HG02870 (cell line): ENCODE data around the gene BCL2L11.
A peak's percentile ranks its signal among the peaks of the same experiment; 100 is the strongest.

Experiments used
- ATAC-seq: cut with Tn5 transposase; IDR thresholded peaks from one replicate; pipeline ENCODE4 v1.9.1; 2021; ENCODE audit warnings: mild to moderate bottlenecking, moderate library complexity; ENCODE audit not compliant: unreplicated experiment

BCL2L11 gene

DNA sequence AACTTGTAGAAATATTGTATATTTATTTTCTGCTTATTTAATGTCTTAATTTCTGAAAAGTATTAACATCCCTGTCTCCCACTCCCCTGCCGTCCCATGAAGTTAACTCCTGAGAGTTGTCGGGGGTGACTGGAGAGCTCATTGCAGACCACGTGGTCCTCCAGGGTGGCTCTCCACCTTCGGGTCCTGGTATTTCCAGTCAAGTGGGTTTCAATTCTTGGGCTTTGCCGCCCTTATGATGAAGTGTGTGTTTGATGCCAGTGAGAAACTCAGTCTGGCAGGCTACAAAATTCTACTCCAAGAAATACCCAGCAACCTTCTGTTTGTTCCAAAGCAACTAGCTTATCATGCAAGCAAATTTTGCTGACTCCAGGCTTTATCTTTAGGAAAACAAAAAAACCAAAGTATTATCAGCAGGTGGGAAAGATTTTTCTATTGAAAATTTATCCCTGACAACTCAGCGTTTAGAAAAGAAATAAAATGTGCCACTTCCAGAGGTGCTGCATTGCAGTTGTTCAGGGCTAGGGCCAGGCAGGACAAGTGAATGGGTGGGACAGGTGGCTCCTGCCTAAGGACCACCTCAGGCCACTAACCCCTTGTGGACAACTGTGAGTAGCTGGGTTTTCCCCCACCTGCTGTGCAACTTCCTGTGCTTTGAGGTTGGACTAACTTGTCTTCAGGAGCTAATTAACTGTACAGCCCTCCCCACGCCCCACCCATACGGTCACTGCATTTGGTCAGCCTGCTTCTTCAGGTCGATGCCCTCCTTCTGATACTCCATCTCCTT, 46.6 kb downstream of the BCL2L11 start:
- no peak for ATAC-seq

DNA sequence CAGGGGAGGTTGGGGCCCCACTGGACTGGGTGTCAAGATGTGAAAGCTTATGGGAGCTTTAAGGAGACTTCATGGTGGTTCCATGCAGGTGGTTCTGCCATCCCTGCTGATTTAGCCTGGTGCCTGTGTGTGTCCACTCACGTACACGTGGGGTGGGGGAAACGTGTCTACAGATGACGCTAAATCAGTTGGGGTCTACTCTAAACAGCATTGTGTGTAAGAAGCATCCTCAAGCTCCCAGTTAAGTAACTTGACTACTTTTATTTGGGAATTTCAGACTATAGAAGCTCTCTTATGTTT, 47.1 kb downstream of the BCL2L11 start:
- ATAC-seq: no peak

DNA sequence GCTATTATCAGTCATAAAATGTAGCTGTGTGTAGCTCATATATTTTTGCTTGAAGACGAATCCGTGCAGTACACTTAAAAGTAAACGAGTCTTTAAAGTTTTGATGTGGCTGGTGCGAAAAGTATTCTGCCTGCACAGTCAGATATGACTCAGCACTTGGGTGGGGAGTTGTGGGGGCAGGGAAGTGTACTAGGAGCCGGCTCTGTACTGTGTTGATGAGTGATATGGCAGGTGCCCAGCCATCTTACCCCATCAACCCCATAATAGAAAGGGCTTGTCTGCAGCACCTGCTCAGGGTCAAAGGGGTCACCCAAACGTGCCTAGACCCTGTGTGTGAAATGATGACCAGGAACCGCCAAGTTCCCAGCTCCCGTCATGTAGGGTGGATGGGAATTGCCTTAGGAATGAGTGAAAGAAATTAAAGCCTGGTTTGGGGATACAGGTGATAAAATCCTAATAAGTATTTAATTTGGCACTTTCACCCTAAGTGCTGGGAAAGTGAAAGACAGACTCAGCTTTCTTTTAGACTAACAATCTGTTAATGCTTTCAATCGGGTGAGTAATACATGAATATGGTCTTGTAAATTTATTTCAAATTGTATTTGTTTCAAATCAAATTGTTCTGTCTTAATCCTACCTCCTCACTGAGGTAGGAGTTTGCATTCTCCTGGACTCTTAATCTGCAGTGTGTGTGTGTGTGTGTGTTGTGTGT, 48.0 kb downstream of the BCL2L11 start:
- peak; percentile 85 for ATAC-seq

DNA sequence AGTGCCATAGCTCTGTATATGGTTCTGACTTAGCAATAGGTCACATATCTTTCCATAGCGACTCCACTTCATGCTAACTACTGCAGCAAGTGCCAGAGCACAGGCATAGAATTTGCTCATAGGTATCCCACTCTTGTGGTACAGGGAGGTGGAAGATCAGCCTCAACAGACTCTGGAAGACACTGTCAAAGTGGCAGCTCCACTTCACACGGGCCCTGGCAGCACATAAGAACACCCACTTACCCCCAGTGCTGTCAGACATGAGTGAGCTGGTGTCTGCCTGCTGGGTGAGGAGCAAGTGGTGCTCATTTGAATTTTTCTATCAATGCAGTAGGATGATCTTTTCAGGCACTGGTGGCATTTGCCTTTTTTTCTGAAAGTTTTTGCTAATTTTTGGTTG, 48.6 kb downstream of the BCL2L11 start:
- no peak for ATAC-seq

DNA sequence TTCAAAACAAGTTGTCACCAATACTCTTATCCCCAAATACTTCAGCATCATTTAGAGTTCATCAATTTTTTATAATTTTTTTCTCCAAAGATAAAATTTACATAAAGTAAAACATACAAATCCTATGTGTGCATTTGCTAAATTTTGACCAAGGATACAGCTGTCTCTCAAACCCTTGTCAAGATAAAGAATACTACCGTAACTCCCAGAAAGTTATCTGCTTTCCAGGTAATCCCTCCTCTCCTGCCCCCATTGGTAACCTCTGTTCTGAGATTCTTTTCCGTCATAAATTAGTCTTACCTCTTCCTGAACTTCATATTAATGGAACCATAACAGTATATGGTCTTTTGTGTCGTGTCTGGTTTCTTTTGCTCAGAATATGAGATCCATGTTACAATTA, 49.2 kb downstream of the BCL2L11 start:
- ATAC-seq: no peak

DNA sequence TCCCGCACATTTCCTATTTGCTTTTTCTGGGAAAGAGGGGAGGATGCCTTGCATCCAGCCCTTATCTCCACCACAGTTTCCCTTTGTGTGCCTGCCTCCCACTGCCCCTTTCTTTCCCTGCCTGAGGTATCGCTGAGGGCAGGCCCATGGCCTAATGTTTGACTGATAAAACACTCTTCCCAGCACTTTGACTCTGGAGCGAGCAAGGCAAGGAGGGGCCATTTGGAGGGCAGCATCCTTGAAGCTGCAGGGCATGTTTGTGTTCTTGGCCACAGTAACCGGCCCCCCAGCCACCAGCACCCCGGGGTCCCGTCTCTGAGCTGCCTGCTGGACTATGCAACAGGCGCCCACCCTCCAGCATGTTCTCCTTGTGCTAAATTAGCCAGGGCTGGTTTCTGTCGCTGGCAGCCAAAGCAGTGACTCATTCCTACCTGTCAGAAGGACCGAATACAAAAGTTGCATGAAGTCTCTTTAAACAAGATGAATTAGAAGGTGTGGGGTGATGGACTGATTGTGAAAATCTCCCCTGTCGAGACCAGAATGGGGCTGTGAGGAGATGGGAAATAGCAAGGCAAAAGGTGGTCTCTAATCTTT, 50.7 kb downstream of the BCL2L11 start:
- no peak for ATAC-seq

DNA sequence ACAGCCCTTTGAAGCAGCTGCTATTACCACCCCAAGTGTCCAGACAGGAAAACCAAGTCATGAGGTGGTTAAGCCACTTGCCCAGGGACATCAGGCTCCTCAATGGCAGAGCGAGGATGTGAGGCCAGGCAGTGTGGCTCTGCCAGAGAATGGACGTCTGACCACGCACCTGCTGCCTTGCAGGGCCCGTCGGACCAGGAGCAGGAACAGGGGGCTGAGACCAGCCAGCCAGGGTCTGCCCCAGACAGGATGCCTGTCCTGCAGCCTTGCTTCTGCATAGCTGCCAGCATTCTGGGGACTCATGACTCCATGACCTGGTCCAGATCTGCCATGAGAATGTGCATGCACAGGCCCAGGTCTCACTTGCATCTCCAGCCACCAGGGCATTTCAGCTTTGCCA, 52.0 kb downstream of the BCL2L11 start:
- ATAC-seq: no peak

DNA sequence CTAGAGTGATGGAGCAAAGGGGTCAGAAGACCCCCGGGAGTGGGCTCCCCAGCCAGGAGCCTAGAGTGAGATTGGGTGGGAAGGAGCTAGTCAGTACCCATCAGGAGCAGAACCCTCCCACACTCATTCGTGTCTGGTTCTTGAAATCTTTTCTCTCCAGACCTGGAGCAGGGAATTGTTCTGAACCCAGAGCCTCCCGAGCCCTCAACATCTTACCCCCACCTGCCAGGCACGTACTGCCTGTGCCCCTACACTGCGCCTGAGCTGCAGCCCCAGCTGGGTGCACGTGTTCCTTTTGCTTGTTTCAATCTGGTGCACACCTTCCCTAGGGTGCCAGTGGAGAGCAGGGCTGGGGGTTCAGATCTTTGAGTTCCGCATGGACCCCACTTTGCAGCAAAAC, 52.6 kb downstream of the BCL2L11 start:
- ATAC-seq: no peak

DNA sequence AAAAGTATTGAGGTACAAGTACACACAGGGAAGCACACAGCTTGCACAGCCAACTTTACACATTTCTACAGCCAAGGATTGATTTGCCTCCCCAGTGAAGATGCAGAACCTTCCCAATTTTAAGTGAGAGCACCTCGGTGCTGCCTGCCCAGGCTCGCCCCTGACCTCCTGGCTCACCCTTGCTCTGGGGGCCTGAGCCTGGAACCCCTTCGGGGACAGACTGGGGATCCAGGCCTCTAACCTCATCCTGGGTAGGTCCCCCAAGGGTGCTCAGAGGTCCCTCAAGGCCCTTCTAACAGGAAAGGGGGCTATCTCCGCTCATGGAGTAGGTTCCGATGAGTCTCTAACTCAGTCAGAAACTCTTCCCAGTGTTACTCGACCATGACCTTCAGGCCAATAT, 53.1 kb downstream of the BCL2L11 start:
- no peak for ATAC-seq

DNA sequence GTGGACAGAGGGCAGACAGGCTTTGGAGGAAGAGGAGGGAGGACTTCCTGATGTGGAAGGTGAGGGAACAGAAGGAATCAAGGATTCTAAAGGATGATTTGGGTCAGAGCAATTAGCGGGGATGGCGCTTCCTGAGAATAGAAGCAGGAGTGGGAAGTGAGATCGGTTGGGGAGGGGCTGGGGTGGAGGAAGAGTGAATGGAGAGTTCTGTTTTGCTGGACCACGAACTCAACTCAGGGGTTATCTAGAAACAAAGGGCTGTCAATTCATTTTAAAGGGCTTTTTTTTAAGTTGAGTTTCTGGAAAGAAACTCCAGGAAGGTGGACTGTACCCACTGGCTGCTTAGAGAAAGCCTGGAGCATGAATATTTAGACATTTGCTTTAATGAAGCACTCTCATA, 54.9 kb downstream of the BCL2L11 start:
- no peak for ATAC-seq

DNA sequence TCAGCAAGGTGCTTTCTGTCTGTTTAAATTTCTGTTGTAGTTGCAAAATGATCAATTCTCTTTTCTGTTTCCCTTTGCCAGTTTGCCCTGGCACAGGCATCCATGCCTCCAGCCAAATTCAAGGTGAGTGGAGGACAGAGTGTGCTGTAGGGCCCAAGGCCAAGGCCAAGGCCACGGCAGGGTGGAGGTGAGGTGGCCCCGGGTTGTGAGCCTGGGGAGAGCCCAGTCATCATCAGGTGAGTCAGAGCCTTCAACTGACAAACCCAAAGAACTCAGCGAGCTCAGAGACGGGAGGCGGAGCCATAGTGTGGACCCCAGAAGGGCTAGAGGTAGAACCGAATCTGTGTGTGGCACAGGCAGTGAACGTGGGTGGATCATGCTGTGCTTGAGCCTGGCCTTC, 55.7 kb downstream of the BCL2L11 start:
- ATAC-seq: no peak

DNA sequence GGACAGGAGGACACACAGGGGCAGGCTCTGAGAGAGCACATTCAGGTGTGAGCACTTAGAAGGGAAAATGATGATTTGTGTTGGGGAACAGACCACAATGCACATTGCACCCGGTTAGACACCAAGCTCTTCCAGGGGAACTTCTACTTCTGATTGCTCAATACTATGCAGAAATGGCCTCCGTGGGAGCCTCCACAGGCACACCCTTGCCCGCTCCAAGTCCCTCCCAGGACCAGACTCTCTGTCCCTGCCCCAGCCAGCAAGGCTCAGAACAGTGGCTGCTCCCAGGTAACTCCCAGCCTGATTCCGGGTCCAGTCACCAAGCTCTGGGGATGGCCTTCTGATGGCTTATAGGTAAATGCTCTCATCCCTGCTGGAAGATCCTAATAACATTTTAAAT, 56.2 kb downstream of the BCL2L11 start:
- no peak for ATAC-seq

DNA sequence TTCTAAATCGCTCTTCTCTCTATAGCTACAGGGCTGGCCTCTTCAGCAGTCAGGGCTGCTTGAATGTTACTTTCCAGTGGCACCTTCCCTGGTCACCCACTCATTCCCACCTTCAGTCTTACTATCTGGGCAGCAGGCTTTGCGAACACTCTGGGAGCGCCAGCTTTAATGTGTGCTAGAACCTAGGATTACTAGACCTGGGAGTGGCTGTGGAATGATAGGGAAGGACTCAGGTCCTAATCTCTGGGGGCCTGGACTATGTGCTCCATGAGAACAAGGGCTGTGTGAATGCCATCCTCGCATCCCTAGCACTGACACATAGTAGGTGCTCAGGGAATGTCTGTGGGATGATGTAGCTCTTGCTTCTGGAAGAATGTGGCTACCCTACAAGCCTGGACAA, 57.6 kb downstream of the BCL2L11 start:
- ATAC-seq: no peak

DNA sequence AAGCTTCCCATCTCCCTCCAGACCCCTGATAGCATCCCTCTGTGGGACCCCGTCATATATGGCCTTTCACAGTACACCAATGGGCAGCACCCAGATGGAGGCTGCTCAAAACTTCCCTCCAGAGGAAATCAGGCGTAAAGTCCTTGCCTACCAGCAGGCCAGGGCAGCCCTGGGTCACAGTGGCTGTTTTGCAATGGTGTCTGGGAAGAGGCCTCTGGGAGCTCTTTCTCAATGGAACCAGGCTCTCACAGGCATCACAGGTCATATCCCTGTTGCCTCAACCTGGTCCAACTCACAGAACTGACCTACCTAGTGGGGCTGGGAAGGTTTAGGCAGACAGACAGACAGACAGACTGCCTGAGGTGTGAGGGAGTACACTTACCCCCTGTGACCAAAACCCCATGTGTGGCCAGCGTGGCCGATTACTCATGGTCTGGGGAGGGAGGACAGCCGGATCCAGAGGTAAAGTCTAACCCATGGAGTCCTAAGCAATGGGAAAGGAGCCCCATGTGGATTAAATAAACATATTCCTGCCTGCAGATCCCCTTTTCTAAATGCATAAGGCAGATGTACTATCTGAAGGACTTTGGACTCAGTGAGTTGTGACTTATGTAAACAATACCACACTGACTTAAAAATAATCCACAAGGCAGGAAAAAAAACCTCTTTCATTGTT, 58.2 kb downstream of the BCL2L11 start:
- ATAC-seq: no peak

DNA sequence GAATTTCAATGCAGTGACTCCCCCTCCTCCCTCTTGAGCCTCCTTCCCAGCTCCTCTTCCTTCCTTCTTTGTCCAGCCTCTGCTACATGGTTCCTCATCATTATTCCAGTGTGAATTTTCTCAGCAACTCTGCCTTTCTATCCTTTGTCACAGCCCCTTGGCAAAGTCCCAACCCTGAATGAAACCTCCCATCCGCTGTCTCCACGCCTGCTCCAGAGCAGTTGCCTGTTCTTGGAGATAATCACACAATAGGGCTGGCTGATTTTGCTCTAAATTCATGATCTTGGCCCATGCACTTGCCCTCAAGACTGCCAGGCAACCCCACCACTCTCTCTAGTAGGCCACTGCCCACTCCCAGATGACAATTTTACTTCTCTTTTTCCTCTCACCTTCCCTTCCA, 61.4 kb downstream of the BCL2L11 start:
- no peak for ATAC-seq

DNA sequence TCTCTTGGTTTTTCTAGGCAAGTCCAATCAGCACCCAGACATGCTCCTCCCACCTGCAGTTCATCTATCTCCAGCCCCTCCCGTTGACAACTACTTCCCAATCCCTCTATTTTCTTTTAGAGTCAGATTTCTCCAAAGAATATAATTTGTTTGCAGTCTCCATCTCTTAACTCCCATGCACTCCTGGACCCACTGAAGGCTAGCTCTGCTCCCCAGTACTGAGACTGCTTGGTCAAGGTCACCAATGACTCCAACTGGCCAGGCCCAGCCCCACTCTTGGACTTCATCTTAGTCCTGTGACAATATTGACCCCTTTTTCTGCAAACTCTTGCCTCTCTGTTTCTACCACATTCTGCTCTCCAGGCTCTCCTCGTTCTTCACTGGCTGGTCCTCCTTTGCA, 62.0 kb downstream of the BCL2L11 start:
- ATAC-seq: no peak

DNA sequence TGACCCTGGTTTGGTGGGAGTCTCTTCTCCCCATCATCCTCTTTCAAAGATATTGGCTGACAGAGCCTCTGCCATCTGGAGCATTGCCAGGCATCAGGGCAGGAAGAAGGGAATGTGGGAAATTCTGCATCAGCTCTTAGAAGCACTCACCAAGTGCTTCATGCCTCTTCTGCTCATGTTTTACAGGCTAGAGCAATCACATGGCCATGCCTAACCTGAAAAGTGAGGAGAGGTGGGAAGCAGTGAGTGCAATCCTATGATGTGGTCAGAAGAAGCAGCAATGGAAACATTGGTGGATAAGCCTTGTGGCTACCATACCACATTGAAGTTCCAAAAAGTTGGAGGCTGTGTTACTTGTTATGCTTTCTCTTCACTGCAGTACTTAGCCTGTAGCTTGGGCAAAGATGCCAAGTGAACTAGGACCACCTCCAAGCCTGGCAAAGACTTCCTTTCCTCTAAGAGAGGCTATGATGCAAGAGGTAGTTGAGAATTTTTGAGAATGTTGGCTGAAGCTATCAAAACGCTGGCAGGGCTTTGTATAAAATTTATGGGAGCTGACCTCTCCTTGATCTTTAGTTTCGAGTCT, 64.1 kb downstream of the BCL2L11 start:
- no peak for ATAC-seq

DNA sequence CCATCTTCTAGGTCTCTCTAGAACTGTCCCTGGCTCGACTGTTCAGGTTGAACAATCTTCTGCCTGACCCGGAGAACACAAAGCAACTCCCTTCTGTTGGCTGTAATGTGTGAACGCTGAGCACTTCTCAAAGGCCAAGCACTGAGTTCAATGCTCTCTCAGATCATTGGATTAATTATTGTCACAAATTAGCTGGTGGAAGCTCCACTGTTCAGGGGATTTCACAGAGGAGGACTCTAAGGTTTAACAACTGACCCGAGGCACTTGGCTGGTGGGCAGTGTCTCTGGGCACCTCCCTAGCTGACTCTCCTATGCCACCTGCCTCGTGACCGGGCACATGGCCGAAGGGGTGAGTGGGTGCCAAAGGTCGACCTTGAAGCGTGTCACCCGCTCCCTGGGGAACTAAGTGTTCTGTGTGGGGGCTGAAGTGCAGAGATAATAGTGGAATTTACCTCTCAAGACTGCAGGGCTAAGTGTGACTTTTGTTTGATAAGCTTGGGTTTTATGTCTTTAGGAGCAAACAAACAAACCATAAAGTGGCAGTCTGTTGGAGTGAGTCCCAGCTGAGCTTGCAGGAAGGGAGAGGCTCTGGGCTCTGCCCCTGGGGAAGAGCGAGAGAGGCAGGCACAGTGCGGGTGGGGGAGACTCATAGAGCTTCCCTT, 64.8 kb downstream of the BCL2L11 start:
- no peak for ATAC-seq

DNA sequence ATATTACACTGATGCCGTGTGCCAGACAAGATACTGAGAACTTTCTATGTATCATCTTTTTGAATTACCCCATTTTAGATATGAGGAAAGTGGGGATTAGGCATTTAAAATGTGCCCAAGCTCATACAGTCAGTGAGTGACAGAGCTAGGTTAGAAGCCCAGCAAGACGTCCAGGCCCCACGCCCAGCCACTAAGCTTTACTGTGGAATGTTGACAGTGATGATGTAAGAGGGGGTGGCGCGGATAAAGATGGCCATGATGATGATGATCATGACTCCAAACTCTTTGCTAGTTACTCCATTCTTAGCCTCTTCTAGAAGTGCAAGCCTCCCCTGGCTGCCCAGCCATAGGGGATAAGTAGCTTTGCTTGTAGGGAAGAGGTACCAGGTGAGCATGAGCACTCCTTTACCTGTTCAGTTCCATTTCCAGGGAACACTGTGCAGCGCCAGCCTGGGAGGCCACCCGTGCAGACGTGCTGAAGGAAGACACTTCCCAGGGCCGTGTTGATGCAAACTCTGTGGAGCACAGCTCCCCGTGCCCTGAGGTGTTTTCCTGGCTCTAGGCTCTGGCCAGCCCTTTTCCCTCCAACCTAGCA, 65.5 kb downstream of the BCL2L11 start:
- no peak for ATAC-seq

DNA sequence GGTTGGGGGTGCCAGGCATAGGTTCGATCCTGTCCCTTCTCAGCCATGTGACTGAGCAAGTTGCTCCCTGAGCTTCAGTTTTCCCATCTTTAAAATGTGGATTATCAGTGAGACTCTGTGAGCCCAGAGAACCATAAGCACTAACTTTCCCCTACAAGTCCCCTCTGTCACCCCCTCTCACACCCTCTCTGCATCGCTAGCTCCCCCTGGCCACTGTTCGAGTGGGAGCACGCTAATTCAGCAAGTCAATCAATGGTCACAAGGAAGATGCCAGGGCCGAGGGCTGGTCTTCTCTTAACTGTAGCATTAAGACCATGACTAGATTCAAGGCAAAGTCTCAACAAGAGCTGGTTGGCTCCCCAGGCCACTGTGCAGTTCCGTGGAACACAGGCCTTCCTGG, 66.2 kb downstream of the BCL2L11 start:
- no peak for ATAC-seq

DNA sequence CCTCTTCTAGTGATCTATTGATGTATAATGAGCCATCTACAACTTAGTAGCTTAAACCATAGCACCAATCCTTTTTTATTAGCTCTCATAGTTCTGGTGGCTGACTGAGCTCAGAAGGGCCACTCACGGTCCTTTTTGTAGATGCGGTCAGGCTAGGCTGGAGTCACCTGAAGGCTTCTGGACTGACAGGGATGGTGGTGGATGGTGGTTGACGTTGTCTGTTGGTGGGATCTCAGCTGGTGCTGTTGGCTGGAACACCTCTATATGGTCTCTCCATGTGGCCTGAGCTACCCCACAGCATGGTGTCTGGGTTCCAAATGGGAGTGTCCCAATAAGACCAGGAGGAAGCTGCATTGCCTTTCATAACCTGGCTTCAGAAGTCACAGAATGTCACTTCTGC, 68.0 kb downstream of the BCL2L11 start:
- no peak for ATAC-seq
